Inflammatory macrophage (primary cell): ENCODE data around the gene NPR2.

ENCODE experiments used
- DNase-seq, 2 donors: peaks; one replicate each; pipeline ENCODE4 v3.0.0-alpha.2; 2020 to 2022

Gene NPR2

GRCh38 chr9:35763803-35764202, 27.6 kb upstream of the NPR2 start:
- no peak for DNase-seq

- DNase-seq, result no peak
Measured at GRCh38 chr9:35766997-35767396, 24.4 kb upstream of the NPR2 start.

- DNase-seq, result no peak
Measured at GRCh38 chr9:35767458-35767857, 23.9 kb upstream of the NPR2 start.

GRCh38 chr9:35769763-35770162, 21.6 kb upstream of the NPR2 start:
- DNase-seq, result no peak

- no peak for DNase-seq
Measured at GRCh38 chr9:35771075-35771433, 20.3 kb upstream of the NPR2 start.

- DNase-seq, result no peak
Measured at GRCh38 chr9:35771534-35771933, 19.9 kb upstream of the NPR2 start.

GRCh38 chr9:35771943-35772342, 19.4 kb upstream of the NPR2 start:
- DNase-seq, result no peak

GRCh38 chr9:35774907-35775635, 16.3 kb upstream of the NPR2 start:
- peak; percentile 81 to 82 for DNase-seq

- DNase-seq, result no peak
Measured at GRCh38 chr9:35776018-35776417, 15.4 kb upstream of the NPR2 start.

GRCh38 chr9:35778496-35778895, 12.9 kb upstream of the NPR2 start:
- DNase-seq, result no peak

GRCh38 chr9:35781066-35781465, 10.3 kb upstream of the NPR2 start:
- DNase-seq, result no peak

GRCh38 chr9:35783418-35783817, 8.0 kb upstream of the NPR2 start:
- no peak for DNase-seq

GRCh38 chr9:35789541-35789940, 1.9 kb upstream of the NPR2 start:
- no peak for DNase-seq

GRCh38 chr9:35790025-35790384, 1.4 kb upstream of the NPR2 start:
- DNase-seq, result no peak

GRCh38 chr9:35790385-35791296, 750 bp upstream of the NPR2 start:
- DNase-seq, result peak; percentile 64 to 69

GRCh38 chr9:35792024-35792813, 828 bp downstream of the NPR2 start:
- DNase-seq, result no peak

- no peak for DNase-seq
Measured at GRCh38 chr9:35792826-35793225, 1.4 kb downstream of the NPR2 start.

GRCh38 chr9:35793461-35793860, 2.1 kb downstream of the NPR2 start:
- no peak for DNase-seq

- DNase-seq, result no peak
Measured at GRCh38 chr9:35795695-35796094, 4.3 kb downstream of the NPR2 start.

GRCh38 chr9:35797311-35798109, 6.1 kb downstream of the NPR2 start:
- no peak for DNase-seq

- DNase-seq, result peak in 1 of 2 donors; percentile 19
Measured at GRCh38 chr9:35798658-35799374, 7.4 kb downstream of the NPR2 start.

- DNase-seq, result no peak
Measured at GRCh38 chr9:35800530-35800929, 9.1 kb downstream of the NPR2 start.
